ENCODE results near the gene SLC39A1.
A peak's percentile ranks its signal among the peaks of the same experiment; 100 is the strongest.
"Not testable (repeated sequence)": the region's sequence is repeated elsewhere in the genome, so short reads cannot be mapped to it uniquely, and the experiment has no call there.

Gene SLC39A1, protein sequence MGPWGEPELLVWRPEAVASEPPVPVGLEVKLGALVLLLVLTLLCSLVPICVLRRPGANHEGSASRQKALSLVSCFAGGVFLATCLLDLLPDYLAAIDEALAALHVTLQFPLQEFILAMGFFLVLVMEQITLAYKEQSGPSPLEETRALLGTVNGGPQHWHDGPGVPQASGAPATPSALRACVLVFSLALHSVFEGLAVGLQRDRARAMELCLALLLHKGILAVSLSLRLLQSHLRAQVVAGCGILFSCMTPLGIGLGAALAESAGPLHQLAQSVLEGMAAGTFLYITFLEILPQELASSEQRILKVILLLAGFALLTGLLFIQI

DNA sequence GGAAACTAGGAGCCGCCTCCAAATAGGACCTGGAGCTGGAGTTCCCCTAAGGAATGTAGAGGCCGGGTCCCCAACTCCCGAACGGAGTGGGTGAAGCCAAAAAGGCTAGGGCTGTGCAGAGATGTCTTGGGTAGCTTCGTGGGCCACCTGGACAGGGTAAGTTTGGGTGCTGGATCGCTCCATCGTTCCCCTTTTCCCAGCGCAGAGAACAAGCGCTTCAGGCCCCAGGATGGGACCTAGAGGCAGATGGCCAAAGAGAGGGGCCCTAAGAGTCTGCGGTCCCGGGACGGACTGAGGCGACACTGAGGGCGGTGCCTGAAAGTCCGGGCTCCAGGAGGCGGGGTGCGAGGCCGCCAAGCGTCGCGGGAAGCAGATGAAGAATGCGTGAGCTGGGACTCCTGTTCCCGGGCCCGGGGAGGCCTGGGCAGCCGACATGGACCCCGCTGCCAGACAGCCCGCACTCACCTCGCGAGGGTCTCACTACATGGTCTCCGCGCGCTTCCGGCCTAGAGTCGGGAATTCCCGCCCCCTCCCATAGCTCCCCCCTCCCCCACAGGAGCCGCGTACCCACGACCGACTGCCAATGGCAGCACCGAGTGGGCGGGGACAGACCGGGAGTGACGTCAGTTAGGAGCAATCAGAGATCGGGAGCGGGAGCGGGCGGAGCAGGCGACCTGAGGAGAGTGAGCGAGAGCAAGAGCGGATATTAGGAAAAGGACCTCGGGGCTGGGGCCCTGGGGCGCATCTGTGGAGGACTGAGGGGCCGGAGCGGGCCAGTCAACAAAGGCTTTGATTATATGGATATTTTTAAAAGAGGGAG, at the start of gene SLC39A1:
Gene SLC39A1 (minus strand): TSS at position 508 of the 820 bp plus-strand sequence. CDS start 822 bp downstream, outside the sequence.
- peak; percentile 95 for DNase-seq

DNA sequence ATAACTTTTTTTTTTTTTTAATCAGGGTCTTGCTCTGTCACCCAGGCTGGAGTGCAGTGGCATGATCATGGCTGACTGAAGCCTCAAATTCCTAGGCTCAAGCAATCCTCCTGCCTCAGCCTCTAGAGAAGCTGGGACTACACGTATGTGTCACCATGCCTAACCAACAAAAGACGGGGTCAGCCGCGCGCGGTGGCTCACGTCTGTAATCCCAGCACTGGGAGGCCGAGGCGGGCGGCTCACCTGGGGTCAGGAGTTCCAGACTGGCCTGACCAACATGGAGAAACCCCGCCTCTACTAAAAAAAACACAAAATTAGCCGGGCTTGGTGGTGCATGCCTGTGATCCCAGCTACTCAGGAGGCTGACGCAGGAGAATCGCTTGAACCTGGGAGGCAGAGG, 49.2 kb upstream of the SLC39A1 start:
- DNase-seq, result not testable (repeated sequence)

DNA sequence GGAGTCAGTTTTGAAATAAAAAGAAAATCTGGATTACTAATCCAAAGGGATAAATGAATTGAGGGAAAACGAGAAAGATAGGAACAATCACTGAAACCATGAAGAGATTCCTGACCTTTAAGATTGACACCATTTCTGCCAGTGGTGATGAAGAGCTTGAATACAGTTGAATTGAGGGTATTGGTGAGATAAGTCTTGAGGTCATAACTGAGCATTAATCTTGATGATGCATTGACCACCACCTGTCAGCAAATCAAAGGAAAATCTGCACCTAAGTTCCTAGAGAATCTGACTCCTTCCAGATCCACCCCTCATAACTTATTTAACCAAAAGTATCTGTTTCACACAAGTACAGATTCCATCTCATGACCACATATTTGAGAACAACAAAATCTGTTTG, 48.8 kb upstream of the SLC39A1 start:
- DNase-seq, result no peak

DNA sequence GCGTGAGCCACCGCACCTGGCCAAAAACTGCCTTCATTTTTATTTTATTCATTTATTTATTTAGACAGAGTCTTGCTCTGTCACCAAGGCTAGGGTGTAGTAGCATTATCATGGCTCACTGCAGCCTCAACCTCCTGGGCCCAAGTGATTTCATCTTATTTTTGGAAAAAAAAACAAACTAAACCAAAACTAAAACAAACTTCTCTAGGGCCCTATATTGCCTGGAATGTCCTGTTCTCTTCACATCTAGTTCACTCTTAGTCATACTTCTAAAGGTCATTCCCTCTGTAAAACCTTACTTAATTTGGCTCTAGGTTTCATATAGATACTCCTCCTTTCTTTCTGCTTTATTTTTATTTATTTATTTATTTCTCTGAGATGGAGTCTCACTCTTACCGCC, 42.8 kb upstream of the SLC39A1 start:
- no peak for DNase-seq

DNA sequence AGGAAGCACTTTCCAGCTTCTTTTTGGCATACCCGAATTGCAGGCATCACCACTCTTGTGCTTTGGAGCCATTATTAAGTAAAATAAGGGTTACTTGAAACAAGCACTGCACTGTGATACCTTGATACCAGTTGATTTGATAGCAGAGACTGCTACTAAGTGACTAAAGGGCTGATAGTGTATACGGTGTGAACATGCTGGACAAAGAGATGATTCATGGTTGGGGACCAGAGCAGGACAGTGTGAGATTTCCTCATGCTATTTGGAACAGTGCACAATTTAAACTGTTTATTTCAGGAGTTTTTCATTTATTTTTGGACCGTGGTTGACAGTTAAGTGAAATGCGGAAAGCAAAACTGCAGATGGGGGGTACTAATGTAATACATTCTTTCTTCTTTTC, 37.1 kb upstream of the SLC39A1 start:
- no peak for DNase-seq

DNA sequence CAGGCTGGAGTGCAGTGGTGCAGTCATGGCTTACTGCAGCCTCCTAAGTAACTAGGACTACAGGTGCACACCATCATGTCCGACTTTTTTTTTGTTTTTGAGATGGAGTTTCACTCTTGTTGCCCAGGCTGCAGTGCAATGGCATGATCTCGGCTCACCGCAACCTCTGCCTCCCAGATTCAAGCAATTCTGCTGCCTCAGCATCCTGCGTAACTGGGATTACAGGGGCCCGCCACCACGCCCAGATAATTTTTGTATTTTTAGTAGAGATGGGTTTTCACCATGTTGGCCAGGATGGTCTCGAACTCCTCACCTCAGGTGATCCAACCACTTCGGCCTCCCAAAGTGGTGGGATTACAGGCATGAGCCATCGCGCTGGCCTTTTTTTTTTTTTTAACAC, 33.5 kb upstream of the SLC39A1 start:
- DNase-seq, result not testable (repeated sequence)

DNA sequence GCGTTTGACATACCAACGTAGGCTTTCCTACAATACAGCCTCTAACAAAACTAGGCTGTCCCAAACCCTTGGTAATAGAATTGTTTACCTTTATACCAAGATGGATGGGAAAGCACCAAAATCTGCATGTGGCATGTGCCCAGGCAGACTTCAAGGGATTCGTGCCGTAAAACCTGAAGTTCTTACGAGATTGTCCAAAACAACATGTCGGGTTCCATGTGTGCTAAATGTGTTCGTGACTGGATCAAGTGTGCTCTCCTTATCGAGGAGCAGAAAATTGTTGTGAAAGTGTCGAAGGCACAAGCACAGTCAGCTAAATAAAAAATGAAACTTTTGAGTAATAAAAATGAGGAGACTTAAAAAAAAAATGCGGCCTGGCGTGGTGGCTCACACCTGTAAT, 32.3 kb upstream of the SLC39A1 start:
- DNase-seq, result no peak

DNA sequence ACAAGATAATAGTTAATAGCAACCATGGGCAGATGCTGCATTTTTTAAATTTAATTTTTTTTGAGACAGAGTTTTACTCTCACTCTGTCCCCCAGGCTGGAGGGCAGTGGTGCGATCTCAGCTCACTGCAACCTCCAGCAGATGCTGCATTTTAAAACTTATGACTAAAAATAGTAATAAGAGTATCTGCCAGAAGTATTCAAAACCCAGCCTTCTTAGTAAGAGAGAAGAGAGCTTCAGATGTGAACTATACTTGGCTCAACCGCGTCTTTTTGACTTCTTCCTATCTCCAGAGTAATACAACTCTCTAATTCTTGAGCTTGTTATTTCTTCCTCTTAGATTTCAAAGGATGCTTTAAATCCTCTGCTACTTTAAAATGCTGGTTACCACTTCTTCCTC, 31.9 kb upstream of the SLC39A1 start:
- DNase-seq, result no peak

DNA sequence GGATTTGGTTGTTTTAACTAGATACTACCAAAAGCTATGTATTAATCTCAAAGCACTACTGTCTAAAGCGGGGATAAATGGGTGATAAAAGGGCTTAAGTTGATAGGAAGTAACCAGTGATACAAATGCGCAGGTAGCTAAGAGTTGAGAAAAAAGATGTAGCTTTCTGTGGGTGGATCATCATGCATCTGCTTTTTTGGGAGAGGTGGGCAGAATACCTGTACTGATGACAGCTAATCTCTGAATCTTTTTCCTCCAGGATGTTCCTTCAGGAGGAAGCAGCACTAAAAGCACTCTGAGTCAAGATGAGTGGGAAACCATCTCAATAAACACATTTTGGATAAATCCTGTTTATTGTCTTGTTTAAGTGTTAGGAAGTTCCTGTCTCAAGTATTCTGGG, 28.5 kb upstream of the SLC39A1 start:
- no peak for DNase-seq

DNA sequence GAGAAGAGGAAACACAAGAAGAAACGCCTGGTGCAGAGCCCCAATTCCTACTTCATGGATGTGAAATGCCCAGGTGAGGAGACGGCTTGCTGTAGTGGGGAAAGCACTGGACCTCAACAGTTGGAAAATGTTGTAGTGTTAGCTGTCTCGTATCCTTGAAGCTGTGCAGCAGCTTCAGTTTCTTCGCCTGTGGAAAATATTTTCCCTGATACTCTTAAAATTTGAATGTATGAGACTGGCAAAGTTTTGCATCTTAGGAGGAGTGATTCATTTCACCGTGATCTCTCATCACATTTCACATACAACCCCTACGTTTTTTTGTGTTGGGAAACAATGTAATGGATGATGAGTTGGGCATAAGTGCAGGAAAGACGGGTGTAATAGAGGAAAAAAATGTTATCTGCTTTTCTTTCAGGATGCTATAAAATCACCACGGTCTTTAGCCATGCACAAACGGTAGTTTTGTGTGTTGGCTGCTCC, 27.9 kb upstream of the SLC39A1 start:
- no peak for DNase-seq

DNA sequence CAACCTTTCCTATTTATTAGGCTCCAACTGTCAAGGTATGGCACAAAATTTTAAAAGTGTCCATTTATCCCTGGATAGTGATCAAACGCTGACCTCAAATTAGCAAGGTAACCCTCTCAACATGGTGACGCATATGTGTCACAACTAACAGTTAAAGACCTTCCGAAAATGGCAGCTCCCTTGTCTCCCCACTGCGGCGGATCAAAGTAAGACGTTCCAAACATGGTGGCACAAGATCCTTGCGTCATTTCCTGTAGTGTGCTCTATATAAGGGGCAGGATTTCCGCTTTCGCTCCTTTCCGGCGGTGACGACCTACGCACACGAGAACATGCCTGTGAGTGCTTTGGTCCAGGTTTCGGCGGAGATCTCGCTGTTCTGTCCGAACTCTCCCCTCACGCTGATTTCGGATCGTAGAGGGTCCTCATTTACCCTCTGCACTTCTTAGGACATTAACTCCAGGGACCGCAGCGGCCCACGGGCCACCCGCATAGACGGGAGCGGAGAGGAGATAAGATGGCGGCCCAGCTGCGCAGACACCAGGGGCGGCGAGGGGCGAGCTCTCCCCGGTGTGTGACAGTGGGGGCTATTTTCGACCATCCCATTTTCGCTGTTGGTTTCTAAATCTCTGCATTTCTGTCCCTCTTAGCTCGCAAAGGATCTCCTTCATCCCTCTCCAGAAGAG, 27.3 kb upstream of the SLC39A1 start, which contains the start of gene RPS27:
Gene RPS27 (plus strand): TSS at position 295 of the 683 bp plus-strand sequence. CDS start 35 bp downstream, at position 330.
- peak; percentile 91 for DNase-seq

DNA sequence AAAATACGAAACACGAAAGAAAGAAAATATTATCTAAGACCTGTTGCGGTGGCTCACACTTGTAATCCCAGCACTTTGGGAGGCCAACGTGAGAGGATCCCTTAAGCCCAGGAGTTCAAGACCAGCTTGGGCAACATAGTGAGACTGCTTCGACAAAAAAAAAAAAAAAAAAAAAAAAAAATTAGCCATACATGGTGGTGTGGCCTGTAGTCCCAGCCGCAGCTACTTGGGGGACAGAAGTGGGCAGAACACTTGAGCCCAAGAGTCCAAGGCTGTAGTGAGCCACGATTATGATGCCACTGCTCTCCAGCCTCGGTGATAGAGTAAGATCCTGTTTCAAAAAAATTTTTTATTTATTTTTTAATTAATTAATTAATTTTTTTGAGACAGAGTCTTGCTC, 24.3 kb upstream of the SLC39A1 start:
- DNase-seq, result no peak

DNA sequence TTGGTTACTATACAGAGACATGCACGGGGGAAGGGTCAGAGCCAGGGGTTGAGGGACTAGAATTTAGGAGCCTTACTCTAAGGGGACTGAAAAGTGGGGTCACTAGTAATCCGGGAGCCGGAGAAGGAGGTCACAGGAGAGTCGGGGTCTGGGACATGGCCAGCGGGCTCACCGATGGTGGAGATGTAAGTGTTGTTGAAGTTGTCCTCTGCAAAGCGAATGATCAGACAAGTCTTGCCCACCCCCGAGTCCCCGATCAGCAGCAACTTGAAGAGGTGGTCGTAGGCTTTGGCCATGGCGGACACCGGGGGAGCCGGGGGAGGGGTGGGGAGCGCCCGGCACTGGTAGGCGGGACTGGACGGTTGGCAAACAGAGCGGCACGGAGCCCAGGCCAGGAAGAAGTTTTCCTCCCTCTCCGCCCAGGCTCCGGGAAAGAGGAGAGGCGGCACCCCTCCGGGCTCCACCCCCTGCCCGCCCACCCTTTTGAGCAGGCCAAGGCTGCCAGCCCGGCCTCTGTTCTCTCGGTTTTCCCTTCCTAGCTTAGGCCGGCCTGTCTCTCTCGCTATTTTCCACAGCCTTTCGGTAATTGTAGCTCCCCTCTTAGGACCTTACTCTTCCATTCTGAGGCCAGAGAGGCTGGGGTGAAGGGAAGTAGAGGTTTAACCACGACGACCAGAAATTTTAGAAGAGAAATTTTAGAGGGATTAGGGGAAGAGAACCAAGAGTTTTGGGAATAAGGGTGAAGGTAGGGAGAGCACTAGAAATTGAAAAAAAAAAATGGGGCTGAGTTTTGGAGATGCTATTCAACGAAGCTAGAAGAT, 22.8 kb upstream of the SLC39A1 start, which contains the start of gene RAB13:
Gene RAB13 (minus strand): TSS at position 399 of the 821 bp plus-strand sequence. CDS start 103 bp downstream, at position 296.
- DNase-seq, result no peak

DNA sequence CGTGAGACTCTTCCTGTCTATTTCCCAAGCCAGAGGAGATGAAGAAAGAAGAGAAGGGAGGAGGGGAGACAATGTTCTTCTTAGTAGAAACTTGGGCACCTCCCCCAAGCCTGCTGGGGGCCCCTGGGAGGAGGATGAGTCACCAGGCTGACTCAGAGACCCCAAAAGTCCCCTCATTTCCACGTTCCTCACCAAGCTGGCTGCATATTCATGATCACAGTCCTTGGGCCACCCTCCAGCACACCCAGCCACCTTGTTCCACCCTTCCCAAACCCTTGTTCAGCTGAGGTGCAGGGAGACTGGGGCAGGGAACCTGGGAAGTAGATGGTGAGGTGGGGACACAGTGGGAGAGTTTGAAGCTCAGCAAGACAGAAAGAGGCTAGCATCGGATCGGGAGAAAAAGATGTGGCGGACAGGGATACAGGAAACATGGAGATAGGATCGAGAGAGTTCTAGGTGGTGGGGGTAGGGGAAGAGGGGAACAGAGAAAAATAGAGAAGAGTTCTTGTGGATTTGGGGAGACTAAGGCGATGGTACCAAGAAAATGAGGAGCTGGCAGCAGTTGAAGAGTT, 22.1 kb upstream of the SLC39A1 start:
- peak; percentile 65 for DNase-seq

DNA sequence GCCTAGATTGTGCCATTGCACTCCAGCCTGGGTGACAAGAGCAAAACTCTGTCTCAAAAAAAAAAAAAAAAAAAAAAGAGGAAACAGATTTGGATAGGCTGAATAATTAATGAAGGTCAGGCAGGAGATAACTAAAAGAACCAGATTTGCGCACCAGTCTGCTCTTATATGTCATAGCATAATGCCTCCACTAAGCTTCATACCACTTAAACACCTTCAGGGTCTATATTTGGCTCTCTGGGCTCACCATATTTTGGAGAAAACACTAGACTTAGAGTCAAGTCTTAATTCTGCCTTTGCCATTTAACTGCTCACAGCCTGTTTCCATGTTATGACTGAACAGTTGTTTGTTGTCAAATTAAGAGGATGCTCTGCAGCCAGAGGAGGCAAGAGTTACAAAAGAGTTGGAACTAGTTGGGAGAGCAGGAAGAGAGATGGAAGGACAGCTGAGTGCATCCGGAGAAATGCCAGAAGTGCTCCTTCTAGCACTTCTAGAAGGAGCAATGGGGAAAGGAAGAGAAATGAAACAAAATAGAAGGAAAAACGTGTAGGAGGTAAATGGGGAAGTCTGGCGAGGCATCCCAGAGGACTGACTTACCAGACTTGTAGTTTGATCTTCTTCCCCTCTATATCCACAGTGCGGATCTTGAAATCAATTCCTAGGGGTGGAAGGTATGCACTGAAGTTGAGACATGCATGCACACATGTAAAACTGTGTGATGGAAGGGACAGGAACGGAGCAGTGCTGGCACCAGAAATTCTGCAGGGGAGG, 21.0 kb upstream of the SLC39A1 start:
- DNase-seq, result no peak

DNA sequence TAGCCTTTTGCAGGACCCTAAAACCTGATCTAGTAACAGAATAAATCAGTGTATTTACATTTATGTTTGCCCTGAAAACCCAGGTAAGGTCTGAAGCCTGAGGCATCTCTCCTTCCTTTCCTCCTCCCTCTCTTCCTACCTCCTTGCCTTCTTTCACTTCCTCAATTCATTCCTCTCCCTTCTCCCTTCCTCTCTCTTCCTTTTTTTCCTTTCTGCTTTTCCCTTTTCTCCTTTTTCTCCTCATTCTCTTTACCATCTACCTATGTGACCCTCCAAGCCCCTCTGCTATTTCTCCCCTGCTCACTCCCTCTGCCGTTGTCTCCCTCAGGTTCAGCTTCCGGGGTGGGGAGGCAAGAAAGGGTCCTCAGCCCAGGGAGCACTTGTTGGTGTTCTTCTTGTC, 18.4 kb upstream of the SLC39A1 start:
- DNase-seq, result not testable (repeated sequence)

DNA sequence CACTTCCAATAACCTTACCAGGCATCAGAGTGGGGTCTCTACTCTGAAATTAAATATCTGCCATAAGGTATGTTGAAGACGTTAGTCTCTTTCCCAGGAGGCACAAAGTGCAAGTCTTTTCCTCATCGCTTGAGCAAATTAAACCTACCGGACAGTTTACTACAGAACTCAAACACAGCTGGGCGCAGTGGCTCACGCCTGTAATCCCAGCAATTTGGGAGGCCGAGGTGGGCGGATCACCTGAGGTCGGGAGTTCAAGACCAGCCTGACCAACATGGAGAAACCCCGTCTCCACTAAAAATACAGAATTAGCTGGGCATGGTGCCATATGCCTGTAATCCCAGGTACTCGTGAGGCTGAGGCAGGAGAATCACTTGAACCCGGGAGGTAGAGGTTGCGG, 15.8 kb upstream of the SLC39A1 start:
- not testable (repeated sequence) for DNase-seq

DNA sequence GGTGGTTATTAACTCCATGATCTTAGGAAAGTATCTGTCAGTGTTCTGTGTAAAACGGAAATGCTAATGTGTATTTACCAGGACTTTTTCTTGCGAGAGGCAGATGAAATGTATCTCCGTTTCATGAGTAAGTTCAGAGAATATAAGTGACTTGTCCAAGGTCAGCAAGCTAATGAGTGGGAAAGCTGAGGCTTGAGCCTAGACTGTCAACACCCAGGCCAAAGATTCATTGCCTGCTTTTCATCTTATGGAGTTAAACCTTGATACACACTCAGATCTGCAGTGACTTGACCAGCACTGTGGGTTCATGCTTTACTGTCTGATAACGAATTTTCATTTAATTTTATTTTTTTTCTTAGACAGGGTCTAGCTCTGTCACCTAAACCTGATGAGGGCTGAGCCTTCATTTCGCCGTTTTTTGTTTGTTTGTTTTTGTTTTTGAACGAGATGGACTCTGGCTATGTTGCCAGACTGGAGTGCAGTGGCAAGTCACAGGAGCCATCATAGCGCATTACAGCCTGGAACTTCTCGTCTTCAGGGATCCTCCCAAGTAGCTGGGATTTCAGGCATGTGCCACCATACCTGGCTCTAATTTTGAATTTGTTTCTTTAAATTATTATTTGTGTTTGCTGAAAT, 15.1 kb upstream of the SLC39A1 start:
- DNase-seq, result no peak

DNA sequence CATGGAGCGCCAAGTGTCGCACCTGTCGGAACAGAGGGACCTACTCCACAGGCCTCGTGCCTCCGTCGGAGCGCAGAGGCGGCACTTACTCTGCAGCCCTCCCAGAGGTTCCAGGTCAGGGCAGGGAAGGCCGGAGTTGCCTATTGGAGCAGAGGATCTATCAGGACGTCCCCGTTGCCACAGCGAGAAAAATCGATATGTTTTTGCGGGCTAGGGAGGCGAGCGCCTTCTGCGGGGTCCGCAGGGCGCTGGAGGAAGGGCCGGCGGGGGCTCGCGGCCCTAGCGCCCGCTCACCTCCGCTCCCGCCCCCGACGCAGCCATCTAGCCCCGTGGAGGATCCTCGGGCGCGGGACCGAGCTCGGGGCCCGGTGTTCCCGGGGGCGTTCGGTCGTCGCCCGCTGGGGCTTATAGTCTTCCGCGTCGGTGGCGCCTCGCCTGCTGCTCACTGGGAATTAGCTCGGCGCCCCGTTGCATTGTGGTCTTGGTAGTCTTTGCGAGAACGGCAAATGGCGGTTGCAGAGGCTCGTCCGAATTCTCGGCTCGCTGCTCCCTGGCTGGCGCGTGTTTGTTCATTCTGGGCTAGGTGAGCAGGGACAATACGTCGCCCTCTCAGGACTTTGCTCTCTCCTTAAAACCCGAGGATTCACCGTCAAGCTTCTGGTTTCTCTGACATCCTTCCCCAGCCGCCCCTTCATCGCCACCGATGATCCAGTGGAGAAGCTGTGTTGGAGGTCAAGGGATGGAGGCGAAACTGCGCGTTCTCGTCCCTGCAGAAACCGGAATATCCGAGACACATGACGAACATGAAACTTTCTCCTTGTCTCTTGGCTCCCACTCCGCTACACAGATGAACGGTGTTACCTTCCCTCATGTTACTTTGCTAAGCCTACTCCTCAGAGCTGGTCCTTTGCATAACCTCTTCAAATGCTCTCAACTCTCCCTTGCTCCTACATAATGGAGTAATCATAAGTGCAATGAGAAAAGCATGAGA, 14.2 kb upstream of the SLC39A1 start, which contains the start of gene JTB:
Gene JTB (minus strand): TSS at position 425 of the 991 bp plus-strand sequence. CDS start 422 bp downstream, at position 3.
- DNase-seq, result peak; percentile 88

Measured in stimulated activated CD4-positive, alpha-beta T cell treated with anti-CD3 and anti-CD28 coated beads, Interleukin-4, amount 100 ng/mL, for 24 hours (primary cell).